ENCODE results near the gene VAMP1.

The VAMP1 gene

GRCh38 chr12:6416596-6416995, 53.9 kb downstream of the VAMP1 start:
- Histone ChIP-seq H3K27me3 (replicated peaks; ENCODE audit: control insufficient read depth, insufficient read depth, low read length) (no peaks in the 10 kb centered on the region), H3K9me3 (ENCODE audit: control insufficient read depth, low read length) (no peaks in the 10 kb centered on the region), H3K4me3 (ENCODE audit: low read length) (no peak overlapping the region), H3K36me3 (ENCODE audit: control insufficient read depth, insufficient read depth, low read length, severe bottlenecking) (peaks cover 9% of the 10 kb centered on the region), H3K4me1 (ENCODE audit: control insufficient read depth, insufficient read depth, low read length) (peaks cover 9% of the 10 kb centered on the region), H3K9ac (ENCODE audit: low read length) (no peak overlapping the region)
- no peak for DNase-seq (ENCODE audit: low read depth)

Measured in adipocyte (in vitro differentiated cells).